Measurements from ENCODE around the gene DCTN5.

Gene DCTN5

DNA sequence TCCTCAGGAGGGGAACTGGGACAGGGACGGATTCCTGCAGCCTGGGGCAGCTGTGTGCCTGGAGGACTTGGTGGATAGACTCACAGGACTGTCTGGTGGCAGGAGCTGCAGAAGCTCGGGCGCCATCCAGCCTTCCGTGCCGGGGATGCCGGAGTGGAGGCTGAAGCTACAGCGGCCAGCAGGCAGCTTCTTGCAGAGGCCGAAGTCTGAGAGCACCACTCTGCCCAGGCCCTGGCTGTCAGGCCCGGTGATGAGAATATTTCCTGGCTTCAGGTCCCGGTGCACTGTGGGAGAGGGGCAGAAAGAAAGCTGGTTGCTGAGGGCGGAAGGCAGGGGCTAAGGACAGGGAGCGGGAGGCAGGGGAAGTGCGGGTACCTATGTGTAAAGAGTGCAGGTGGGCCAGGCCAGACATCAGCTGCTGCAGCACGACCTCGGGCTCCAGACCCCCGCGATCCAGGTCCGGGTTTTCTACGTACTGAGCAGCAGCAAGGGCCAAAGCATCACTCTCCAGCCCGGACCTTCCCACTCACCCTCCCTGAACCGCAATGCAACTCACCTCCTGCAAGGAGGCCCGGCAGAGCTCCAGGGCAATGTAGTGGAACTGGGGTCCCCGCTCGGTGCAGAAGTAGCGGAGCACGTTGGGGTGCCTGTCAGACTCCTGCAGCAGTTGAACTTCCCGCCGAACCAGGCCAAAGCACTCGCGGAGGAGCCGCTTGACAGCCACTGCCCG, 53.5 kb downstream of the DCTN5 start:
- no peak overlapping the region for H3K4me3 ChIP-seq (ENCODE audit: low read depth, low read length)
- TF ChIP-seq, protein P1, sequence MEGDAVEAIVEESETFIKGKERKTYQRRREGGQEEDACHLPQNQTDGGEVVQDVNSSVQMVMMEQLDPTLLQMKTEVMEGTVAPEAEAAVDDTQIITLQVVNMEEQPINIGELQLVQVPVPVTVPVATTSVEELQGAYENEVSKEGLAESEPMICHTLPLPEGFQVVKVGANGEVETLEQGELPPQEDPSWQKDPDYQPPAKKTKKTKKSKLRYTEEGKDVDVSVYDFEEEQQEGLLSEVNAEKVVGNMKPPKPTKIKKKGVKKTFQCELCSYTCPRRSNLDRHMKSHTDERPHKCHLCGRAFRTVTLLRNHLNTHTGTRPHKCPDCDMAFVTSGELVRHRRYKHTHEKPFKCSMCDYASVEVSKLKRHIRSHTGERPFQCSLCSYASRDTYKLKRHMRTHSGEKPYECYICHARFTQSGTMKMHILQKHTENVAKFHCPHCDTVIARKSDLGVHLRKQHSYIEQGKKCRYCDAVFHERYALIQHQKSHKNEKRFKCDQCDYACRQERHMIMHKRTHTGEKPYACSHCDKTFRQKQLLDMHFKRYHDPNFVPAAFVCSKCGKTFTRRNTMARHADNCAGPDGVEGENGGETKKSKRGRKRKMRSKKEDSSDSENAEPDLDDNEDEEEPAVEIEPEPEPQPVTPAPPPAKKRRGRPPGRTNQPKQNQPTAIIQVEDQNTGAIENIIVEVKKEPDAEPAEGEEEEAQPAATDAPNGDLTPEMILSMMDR (IDR thresholded peaks at IDR 0.05; ENCODE audit: borderline replicate concordance, insufficient read depth, low read depth, low read length), result no peak

DNA sequence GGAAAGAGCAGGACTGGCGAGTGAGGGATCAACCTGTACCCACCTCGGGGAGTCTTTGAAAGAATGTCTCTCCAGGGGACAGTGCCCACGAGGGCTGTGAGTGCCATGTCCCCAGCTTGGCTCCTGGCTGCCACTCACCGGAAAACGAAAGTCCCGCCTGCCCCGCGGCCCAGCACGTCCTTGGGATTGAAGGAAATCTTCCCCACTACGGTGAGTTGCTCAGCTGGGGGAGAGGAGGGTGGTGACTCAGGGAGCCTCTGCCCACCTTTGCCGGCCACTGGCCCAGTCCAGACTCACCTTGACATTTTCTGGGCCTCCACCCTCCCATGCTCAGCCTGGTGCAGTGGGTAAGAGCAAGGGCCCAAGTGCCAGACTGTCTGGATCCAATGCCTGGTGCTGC, 54.5 kb downstream of the DCTN5 start:
- TF ChIP-seq, protein P1 (IDR thresholded peaks at IDR 0.05; ENCODE audit: borderline replicate concordance, insufficient read depth, low read depth, low read length), result no peak
- H3K4me3 ChIP-seq (ENCODE audit: low read depth, low read length), result no peak overlapping the region

DNA sequence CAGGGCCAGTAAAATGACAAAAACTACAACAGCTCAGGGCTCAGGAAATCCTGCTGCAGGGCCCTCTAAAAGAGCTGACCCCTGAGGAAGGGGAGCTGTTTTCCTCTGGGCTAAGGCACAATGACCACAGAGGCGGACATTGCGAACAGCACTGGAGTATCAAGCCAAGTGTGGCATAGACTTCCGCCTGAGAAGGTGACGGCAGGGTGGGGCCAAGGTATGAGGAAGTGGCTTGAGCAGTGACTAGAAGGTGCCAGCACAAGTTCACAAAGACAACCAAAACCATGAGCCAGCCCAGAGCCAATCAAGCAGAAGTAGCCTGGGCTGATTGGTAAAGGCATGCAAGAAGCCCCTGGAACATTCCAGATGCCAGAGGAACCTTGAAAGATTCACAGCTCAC, 57.8 kb downstream of the DCTN5 start:
- TF ChIP-seq, protein P1 (IDR thresholded peaks at IDR 0.05; ENCODE audit: borderline replicate concordance, insufficient read depth, low read depth, low read length), result no peak
- H3K4me3 ChIP-seq (ENCODE audit: low read depth, low read length), result no peak overlapping the region

DNA sequence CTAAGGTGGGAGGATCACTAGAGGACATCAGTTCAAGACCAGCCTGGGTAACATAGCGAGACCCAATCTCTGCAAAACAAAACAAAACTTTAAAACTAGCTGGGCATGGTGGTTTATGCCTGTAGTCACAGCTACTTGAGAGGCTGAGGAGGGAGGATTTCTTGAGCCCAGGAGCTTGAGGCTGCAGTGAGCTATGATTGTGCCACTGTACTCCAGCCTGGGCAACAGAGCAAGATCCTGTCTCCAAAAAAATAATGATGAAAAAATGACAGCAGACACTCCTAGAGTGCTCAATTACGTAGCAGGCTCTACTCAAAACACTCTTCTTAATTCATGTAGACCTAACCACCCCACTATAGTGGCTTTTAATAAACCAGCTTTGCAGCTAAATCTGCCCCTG, 58.8 kb downstream of the DCTN5 start:
- H3K4me3 ChIP-seq (ENCODE audit: low read depth, low read length), result no peak overlapping the region

DNA sequence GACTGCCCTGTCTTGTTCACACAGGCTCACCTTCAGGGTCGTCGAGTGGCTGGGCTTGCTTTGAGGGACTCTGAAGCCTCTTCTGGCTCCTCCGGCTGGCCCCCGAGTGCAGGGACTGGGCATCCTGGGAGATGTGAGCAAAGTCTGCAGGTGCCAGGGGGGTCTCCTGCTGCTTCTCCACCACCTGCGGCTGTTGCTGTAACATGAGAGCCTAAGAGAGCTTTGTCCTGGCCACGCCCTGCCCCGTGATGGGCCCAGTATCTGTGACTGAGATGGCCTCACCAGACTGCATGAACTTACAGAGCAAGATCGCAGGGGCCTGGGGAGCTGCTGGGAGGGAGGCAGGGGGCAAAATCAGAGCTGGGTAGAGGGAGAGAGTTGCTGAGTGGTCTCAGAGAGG, 59.2 kb downstream of the DCTN5 start:
- TF ChIP-seq, protein P1 (IDR thresholded peaks at IDR 0.05; ENCODE audit: borderline replicate concordance, insufficient read depth, low read depth, low read length), result no peak
- no peak overlapping the region for H3K4me3 ChIP-seq (ENCODE audit: low read depth, low read length)

More for the DNA sequence above, 58.8 kb downstream of the DCTN5 start:
- TF ChIP-seq, protein P1 (IDR thresholded peaks at IDR 0.05; ENCODE audit: borderline replicate concordance, insufficient read depth, low read depth, low read length), result no peak

DNA sequence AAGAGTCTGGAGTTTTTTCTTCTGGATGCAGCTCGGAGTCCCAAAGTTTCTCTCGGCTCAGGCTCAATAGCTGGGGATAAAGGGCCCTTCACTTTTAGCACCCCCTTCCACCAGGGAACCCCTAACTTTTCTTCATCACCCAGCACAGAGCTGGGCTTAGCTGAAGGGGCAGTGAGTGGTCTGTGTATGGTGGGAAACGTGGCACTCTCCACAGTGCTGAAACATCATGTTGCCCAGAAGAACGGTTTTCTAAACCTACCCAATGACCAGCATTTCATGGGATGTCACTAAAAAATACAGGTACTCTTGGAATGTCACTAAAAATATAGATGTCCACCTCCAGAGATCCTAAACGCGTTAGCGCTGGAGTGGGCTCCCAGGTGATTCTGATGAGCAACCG, 59.8 kb downstream of the DCTN5 start:
- no peak overlapping the region for H3K4me3 ChIP-seq (ENCODE audit: low read depth, low read length)
- TF ChIP-seq, protein P1 (IDR thresholded peaks at IDR 0.05; ENCODE audit: borderline replicate concordance, insufficient read depth, low read depth, low read length), result no peak

DNA sequence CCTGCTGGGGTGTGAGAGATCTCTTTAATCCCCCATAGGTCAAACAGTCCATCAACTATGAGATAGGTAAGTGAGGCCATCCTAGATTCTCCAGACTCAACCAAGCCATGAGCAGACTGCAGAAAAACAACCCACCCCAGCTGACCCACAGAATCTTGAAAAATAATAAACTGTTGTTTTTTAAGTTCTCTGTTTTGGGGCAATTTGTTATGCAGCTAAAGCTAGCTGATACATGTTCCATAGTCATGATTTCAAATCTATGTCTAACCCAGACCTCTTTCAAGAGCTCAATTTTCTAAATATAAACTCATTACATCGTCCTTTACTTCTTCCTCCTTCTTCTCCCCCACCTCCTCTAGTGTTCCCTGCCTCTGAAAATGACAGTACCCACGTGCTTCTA, 61.7 kb downstream of the DCTN5 start:
- H3K4me3 ChIP-seq (ENCODE audit: low read depth, low read length), result no peak overlapping the region
- TF ChIP-seq, protein P1 (IDR thresholded peaks at IDR 0.05; ENCODE audit: borderline replicate concordance, insufficient read depth, low read depth, low read length), result no peak
